ENCODE data around the gene ARPC1B. TPM values are rescaled to one million over a fixed set of nuclear protein-coding genes. Genes with fewer than 3 reads are reported as not detected.

The ARPC1B gene
- total RNA-seq, 1 experiment from 2014 or later = 381 TPM

DNA sequence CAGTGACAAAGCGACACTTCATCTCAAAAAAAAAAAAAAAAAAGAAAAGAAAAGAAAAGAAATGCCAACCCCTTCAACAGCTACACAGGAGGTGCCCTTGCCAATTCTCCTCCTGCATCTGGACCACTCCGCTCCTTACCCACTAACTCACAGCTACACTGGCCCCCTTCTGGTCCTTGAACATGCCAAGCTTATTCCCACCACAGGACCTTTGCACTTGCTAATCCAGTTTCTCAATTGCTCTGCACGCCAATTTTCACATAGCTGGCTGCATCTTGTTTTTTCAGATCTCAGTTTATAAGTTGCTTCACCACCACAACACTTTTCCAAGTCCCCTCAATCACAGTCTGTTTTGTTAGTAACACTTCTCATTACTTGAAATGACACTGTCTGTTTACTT lies 28.3 kb downstream of the ARPC1B start:
- no peaks in the 10 kb centered on the region for H3F3A ChIP-seq (ENCODE audit: low read length, unreplicated experiment)
- H3K4me2 ChIP-seq (ENCODE audit: low read length) = no peak overlapping the region
- no peaks in the 10 kb centered on the region for H3K9me3 ChIP-seq (ENCODE audit: low read length)
- H3K79me2 ChIP-seq (ENCODE audit: low read length) = peaks cover 42% of the 10 kb centered on the region
- H3K9me2 ChIP-seq (replicated peaks; ENCODE audit: low read length) = no peaks in the 10 kb centered on the region
- H3K27me3 ChIP-seq (ENCODE audit: low read length) = no peaks in the 10 kb centered on the region
- no peak overlapping the region for H3K9ac ChIP-seq (ENCODE audit: low read length)
- no peak for ATAC-seq
- peaks cover 14% of the 10 kb centered on the region for H3K4me1 ChIP-seq (ENCODE audit: insufficient read depth, low read length)
- BruUV-seq (replicated peaks) = no TSS peak
- ChIA-PET POLR2A (ENCODE audit: unreplicated experiment) (no interaction called here), CTCF (no interaction called here)
- H3K36me3 ChIP-seq (ENCODE audit: low read depth, low read length) = peaks cover 34% of the 10 kb centered on the region
- H3K27ac ChIP-seq (ENCODE audit: low read length) = no peak overlapping the region
- H2AFZ ChIP-seq (ENCODE audit: low read length) = no peak overlapping the region
- H3K4me3 ChIP-seq (ENCODE audit: low read length) = no peak overlapping the region
- no peak for DNase-seq
- no peak for TF ChIP-seq EZH2 (IDR thresholded peaks at IDR 0.05; ENCODE audit: low read length, unreplicated experiment)
- TF ChIP-seq EZH2phosphoT487 (IDR thresholded peaks at IDR 0.05; ENCODE audit: borderline replicate concordance, low read length) = no peak
- TF ChIP-seq, protein P1, sequence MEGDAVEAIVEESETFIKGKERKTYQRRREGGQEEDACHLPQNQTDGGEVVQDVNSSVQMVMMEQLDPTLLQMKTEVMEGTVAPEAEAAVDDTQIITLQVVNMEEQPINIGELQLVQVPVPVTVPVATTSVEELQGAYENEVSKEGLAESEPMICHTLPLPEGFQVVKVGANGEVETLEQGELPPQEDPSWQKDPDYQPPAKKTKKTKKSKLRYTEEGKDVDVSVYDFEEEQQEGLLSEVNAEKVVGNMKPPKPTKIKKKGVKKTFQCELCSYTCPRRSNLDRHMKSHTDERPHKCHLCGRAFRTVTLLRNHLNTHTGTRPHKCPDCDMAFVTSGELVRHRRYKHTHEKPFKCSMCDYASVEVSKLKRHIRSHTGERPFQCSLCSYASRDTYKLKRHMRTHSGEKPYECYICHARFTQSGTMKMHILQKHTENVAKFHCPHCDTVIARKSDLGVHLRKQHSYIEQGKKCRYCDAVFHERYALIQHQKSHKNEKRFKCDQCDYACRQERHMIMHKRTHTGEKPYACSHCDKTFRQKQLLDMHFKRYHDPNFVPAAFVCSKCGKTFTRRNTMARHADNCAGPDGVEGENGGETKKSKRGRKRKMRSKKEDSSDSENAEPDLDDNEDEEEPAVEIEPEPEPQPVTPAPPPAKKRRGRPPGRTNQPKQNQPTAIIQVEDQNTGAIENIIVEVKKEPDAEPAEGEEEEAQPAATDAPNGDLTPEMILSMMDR (conservative IDR thresholded peaks at IDR 0.05; ENCODE audit: low read depth, low read length) = no peak
- intact Hi-C loops (cut with micrococcal nuclease) = no loop called here
- H4K20me1 ChIP-seq (ENCODE audit: low read length) = peaks cover 20% of the 10 kb centered on the region; the same call in 1 of the 2 replicates

DNA sequence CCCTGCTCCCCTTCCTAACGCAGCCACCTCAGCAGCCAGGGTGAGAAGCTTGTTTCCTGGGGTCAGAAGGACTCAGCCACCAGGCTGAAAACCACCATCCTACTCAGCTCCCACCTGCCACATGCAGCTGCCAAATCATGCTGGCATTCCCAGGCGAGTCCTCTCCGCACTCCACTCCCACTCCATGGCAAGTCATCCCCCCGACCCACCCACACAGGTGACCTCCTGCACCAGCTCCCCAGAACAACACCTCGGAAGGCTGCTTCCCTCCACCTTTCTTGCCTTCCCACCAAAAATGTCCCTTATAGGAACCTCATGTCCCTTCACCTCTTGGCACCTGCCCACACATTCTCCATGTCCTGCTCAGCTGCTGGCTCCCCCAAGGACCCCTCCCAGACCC lies 29.2 kb downstream of the ARPC1B start:
- H3F3A ChIP-seq (ENCODE audit: low read length, unreplicated experiment) = no peaks in the 10 kb centered on the region
- ATAC-seq = no peak
- peaks cover 20% of the 10 kb centered on the region; the same call in 1 of the 2 replicates for H4K20me1 ChIP-seq (ENCODE audit: low read length)
- ChIA-PET POLR2A (ENCODE audit: unreplicated experiment) (no interaction called here), CTCF (no interaction called here)
- intact Hi-C loops (cut with micrococcal nuclease) = no loop called here
- H3K9me2 ChIP-seq (replicated peaks; ENCODE audit: low read length) = no peaks in the 10 kb centered on the region
- no peak for TF ChIP-seq EZH2phosphoT487 (IDR thresholded peaks at IDR 0.05; ENCODE audit: borderline replicate concordance, low read length)
- TF ChIP-seq, protein P1 (conservative IDR thresholded peaks at IDR 0.05; ENCODE audit: low read depth, low read length) = no peak
- TF ChIP-seq EZH2 (IDR thresholded peaks at IDR 0.05; ENCODE audit: low read length, unreplicated experiment) = no peak
- DNase-seq = no peak
- no peak overlapping the region for H3K9ac ChIP-seq (ENCODE audit: low read length)
- H3K36me3 ChIP-seq (ENCODE audit: low read depth, low read length) = peaks cover 34% of the 10 kb centered on the region
- BruUV-seq (replicated peaks) = no TSS peak
- H3K4me2 ChIP-seq (ENCODE audit: low read length) = no peak overlapping the region
- peaks cover 14% of the 10 kb centered on the region for H3K4me1 ChIP-seq (ENCODE audit: insufficient read depth, low read length)
- no peaks in the 10 kb centered on the region for H3K9me3 ChIP-seq (ENCODE audit: low read length)
- H3K27me3 ChIP-seq (ENCODE audit: low read length) = no peaks in the 10 kb centered on the region
- H3K79me2 ChIP-seq (ENCODE audit: low read length) = peaks cover 49% of the 10 kb centered on the region
- no peak overlapping the region for H3K4me3 ChIP-seq (ENCODE audit: low read length)
- H2AFZ ChIP-seq (ENCODE audit: low read length) = no peak overlapping the region
- no peak overlapping the region for H3K27ac ChIP-seq (ENCODE audit: low read length)

DNA sequence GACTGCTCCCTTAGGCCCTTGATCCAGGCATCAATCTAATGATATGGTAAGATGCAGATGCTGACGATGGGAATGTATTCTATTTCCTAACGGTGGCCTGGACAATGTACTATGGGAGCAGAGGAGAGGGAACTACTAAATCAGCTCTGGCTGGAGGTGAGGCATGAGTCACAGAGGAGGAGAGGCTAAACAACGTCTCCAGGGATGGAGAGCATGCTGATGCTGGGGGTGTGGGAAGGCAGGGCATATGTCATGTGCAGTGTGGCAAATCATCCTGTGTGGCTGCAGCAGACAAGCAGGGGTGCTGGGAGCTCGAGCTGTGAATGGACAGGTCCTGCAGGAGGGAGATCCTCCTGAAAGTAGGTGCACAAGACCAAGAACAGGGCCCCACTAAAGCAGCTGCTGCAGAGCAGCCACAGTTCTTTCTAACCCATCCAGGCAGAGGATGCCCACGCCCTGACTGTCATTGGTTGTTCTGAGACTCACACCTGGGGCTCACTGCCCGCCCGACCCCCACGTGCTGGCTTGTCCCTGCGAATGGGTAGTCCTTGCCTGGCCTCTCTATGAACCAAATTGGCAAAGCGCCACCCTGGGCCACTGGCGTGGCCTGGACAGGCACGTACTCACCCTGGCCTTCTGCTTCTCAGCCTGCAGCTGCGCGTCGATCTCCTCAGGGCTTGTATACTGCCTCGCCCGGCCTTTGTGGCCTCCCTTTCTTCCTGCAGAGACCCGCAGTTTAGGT lies 29.9 kb downstream of the ARPC1B start:
- ChIA-PET POLR2A (ENCODE audit: unreplicated experiment) (no interaction called here), CTCF (no interaction called here)
- H3K27ac ChIP-seq (ENCODE audit: low read length) = no peak overlapping the region
- H3K27me3 ChIP-seq (ENCODE audit: low read length) = no peaks in the 10 kb centered on the region
- H3K4me2 ChIP-seq (ENCODE audit: low read length) = no peak overlapping the region
- no peak overlapping the region for H2AFZ ChIP-seq (ENCODE audit: low read length)
- H3K79me2 ChIP-seq (ENCODE audit: low read length) = peaks cover 55% of the 10 kb centered on the region
- H3K36me3 ChIP-seq (ENCODE audit: low read depth, low read length) = peaks cover 34% of the 10 kb centered on the region
- H3K9me3 ChIP-seq (ENCODE audit: low read length) = no peaks in the 10 kb centered on the region
- ATAC-seq (no peak), DNase-seq (no peak)
- peaks cover 23% of the 10 kb centered on the region; the same call in 1 of the 2 replicates for H4K20me1 ChIP-seq (ENCODE audit: low read length)
- no peak for TF ChIP-seq EZH2phosphoT487 (IDR thresholded peaks at IDR 0.05; ENCODE audit: borderline replicate concordance, low read length)
- TF ChIP-seq EZH2 (IDR thresholded peaks at IDR 0.05; ENCODE audit: low read length, unreplicated experiment) = no peak
- TF ChIP-seq, protein P1 (conservative IDR thresholded peaks at IDR 0.05; ENCODE audit: low read depth, low read length) = no peak
- H3K4me1 ChIP-seq (ENCODE audit: insufficient read depth, low read length) = peaks cover 14% of the 10 kb centered on the region
- H3K4me3 ChIP-seq (ENCODE audit: low read length) = no peak overlapping the region
- no peaks in the 10 kb centered on the region for H3K9me2 ChIP-seq (replicated peaks; ENCODE audit: low read length)
- H3K9ac ChIP-seq (ENCODE audit: low read length) = no peak overlapping the region
- no peaks in the 10 kb centered on the region for H3F3A ChIP-seq (ENCODE audit: low read length, unreplicated experiment)
- BruUV-seq (replicated peaks) = no TSS peak
- intact Hi-C loops (cut with micrococcal nuclease) = no loop called here
